ENCODE measurements around the gene ATP5ME. TPM values are rescaled to one million over a fixed set of nuclear protein-coding genes. Genes with fewer than 3 reads are reported as not detected.

The ATP5ME gene
- total RNA-seq, 1 experiment from 2014 or later = 425 TPM

DNA sequence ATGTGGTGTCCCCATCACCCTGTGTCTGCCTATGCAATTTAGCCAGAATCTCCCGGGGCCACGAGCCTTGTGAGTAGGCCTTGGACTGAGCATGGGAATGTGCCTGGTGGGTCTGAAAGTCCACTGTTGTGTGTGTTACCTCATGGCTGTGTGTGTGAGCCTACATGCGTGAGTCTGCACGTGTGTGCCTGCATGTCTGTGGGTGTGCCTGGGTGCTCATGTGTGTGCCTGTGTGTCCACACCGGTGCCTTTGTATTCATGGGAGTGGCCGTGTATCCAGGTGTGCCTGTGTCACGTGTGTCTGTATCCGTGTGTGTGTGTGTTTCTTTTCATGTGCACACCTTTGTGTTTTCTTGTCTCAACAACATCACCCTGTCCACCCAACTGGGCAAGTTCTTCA lies 14.2 kb downstream of the ATP5ME start:
- no peaks in the 10 kb centered on the region for H3K79me1 ChIP-seq (ENCODE audit: insufficient read depth, low read depth, low read length, poor library complexity, severe bottlenecking)

More for the DNA sequence above, 14.2 kb downstream of the ATP5ME start:
- Histone ChIP-seq H3K14ac (ENCODE audit: insufficient read depth, low read length) (no peak overlapping the region), H3K9me3 (ENCODE audit: control insufficient read depth, low read depth, low read length) (no peaks in the 10 kb centered on the region), H2AK5ac (ENCODE audit: insufficient read length, low read length) (no peak overlapping the region), H3T11ph (ENCODE audit: low read length) (no peak overlapping the region), H2BK20ac (ENCODE audit: low read depth, low read length, poor library complexity, severe bottlenecking) (no peak overlapping the region), H3K9ac (ENCODE audit: extremely low read depth, insufficient read length, low read length) (no peak overlapping the region), H2BK15ac (ENCODE audit: low read depth, low read length) (no peak overlapping the region), H3K27ac (ENCODE audit: insufficient read length, low read depth, low read length) (no peak overlapping the region), H4K8ac (replicated peaks; ENCODE audit: insufficient read length, low read depth, low read length) (no peak overlapping the region), H3K4me1 (ENCODE audit: insufficient read depth, low read length) (no peaks in the 10 kb centered on the region), H2BK5ac (ENCODE audit: insufficient read length, low read length) (no peak overlapping the region), H3K4me2 (ENCODE audit: insufficient read depth, insufficient read length, low read length) (no peak overlapping the region), H2AFZ (ENCODE audit: low read length) (no peak overlapping the region), H2BK120ac (ENCODE audit: low read depth, low read length, poor library complexity, severe bottlenecking) (no peak overlapping the region), H3K27me3 (ENCODE audit: insufficient read depth, low read length) (no peaks in the 10 kb centered on the region), H3K23me2 (ENCODE audit: insufficient read length, low read depth, low read length, poor library complexity, severe bottlenecking) (peaks cover 2% of the 10 kb centered on the region), H2BK12ac (ENCODE audit: insufficient read length, low read depth, low read length) (no peak overlapping the region), H3K56ac (ENCODE audit: insufficient read length, low read depth, low read length) (no peak overlapping the region), H3K79me2 (ENCODE audit: insufficient read depth, low read length) (no peaks in the 10 kb centered on the region), H3K4ac (ENCODE audit: low read depth, low read length) (no peak overlapping the region), H3K23ac (ENCODE audit: insufficient read length, low read depth, low read length) (no peak overlapping the region), H4K5ac (ENCODE audit: insufficient read length, low read depth, low read length) (no peak overlapping the region), H3K18ac (ENCODE audit: insufficient read length, low read depth, low read length) (no peak overlapping the region), H4K20me1 (ENCODE audit: control insufficient read depth, insufficient read depth, insufficient read length) (no peaks in the 10 kb centered on the region), H4K91ac (ENCODE audit: insufficient read length, low read depth, low read length) (no peak overlapping the region)
- H3K27me3 Mint-ChIP-seq (ENCODE audit: low read depth) = peaks cover 2% of the 10 kb centered on the region; the same call in 1 of the 2 replicates
- no CpG with 5 or more reads among the region's 8 CpGs for WGBS (ENCODE audit: extremely low coverage, insufficient read length, low lambda C conversion rate)
- no peak overlapping the region for H3K27ac Mint-ChIP-seq
- DNase-seq = no peak
- peaks cover 0 to 2% (median 0%) of the 10 kb centered on the region in 3 experiments; a peak in 4 of 7 replicates for H3K36me3 Mint-ChIP-seq (ENCODE audit: insufficient read depth in 1 of 3, low read depth in 3 of 3)
- no peaks in the 10 kb centered on the region; a peak in 1 of 5 replicates for H3K9me3 Mint-ChIP-seq
- no peaks in the 10 kb centered on the region; a peak in 1 of 4 replicates for H3K4me1 Mint-ChIP-seq
- H3K4me3 Mint-ChIP-seq = no peak overlapping the region
- TF ChIP-seq, protein P1, sequence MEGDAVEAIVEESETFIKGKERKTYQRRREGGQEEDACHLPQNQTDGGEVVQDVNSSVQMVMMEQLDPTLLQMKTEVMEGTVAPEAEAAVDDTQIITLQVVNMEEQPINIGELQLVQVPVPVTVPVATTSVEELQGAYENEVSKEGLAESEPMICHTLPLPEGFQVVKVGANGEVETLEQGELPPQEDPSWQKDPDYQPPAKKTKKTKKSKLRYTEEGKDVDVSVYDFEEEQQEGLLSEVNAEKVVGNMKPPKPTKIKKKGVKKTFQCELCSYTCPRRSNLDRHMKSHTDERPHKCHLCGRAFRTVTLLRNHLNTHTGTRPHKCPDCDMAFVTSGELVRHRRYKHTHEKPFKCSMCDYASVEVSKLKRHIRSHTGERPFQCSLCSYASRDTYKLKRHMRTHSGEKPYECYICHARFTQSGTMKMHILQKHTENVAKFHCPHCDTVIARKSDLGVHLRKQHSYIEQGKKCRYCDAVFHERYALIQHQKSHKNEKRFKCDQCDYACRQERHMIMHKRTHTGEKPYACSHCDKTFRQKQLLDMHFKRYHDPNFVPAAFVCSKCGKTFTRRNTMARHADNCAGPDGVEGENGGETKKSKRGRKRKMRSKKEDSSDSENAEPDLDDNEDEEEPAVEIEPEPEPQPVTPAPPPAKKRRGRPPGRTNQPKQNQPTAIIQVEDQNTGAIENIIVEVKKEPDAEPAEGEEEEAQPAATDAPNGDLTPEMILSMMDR (conservative IDR thresholded peaks at IDR 0.05) = no peak

Data from H9 (cell line).